ENCODE data around the gene NPPA.

Gene NPPA

GRCh38 chr1:11796036-11796828 lies 51.4 kb downstream of the NPPA start:
- no peak for DNase-seq (ENCODE audit: low read depth)
- TF ChIP-seq CTCF (IDR thresholded peaks at IDR 0.05; ENCODE audit: low read depth, low read length, missing control alignments): no peak
- no peak overlapping the region for H3K4me3 ChIP-seq (ENCODE audit: low read depth, low read length)

All from GM12864 (cell line).